PC-9 (cell line): ENCODE measurements around the gene MICAL2. TPM values are rescaled to one million over a fixed set of nuclear protein-coding genes. Genes with fewer than 3 reads are reported as not detected.
A peak's percentile ranks its signal among the peaks of the same experiment; 100 is the strongest.

Experiments used
- BruUV-seq: library from RNA; stranded (reverse); fragments of 400-500 nt; replicated peaks from 2 replicates; lab custom pipeline; 2021; lab: Mats Ljungman, UMichigan
- CTCF ChIA-PET: fragments of 300-600 bp; sonication (Branson Sonifier 250); formaldehyde crosslinking; loops from one replicate; lab custom pipeline; 2022; ENCODE audit warnings: antibody characterized with exemption; lab: Charles Lee
- POLR2A ChIA-PET: fragments of 300-600 bp; sonication (Branson Sonifier 250); formaldehyde crosslinking; loops from one replicate; lab custom pipeline; 2022; ENCODE audit warnings: antibody characterized with exemption; ENCODE audit not compliant: unreplicated experiment; lab: Charles Lee
- DNase-seq, 2 experiments: peaks; one replicate each; pipeline versions ENCODE4 v3.0.0 to v3.0.0-alpha.2; 2015 to 2022; ENCODE audit warnings: mixed read lengths in 1 of 2
- H2AFZ ChIP-seq: fragments of 200-600 bp; sonication (generic); 2 replicates; pipeline ENCODE4 v1.8.1; 2017; ENCODE audit warnings: antibody characterized with exemption
- H3F3A ChIP-seq: fragments of 200-600 bp; sonication (generic); 2 replicates; pipeline ENCODE4 v1.8.1; 2017; ENCODE audit warnings: antibody characterized with exemption, mild to moderate bottlenecking, low read depth; ENCODE audit not compliant: insufficient read depth
- H3K27ac ChIP-seq: fragments of 200-600 bp; sonication (generic); 2 replicates; pipeline ENCODE4 v1.6.1; 2016; ENCODE audit warnings: mixed run types
- H3K27me3 ChIP-seq: fragments of 200-600 bp; sonication (generic); 2 replicates; pipeline ENCODE4 v1.6.1; 2016; ENCODE audit warnings: low read depth, mixed run types; ENCODE audit not compliant: insufficient read depth
- H3K36me3 ChIP-seq: fragments of 200-600 bp; sonication (generic); 2 replicates; pipeline ENCODE4 v1.6.1; 2016; ENCODE audit warnings: low read depth, mixed run types
- H3K4me1 ChIP-seq: fragments of 200-600 bp; sonication (generic); replicated peaks from 2 replicates; pipeline ENCODE4 v1.6.1; 2016; ENCODE audit warnings: mixed run types; ENCODE audit not compliant: insufficient read depth
- H3K4me2 ChIP-seq: fragments of 200-600 bp; sonication (generic); 2 replicates; pipeline ENCODE4 v1.6.1; 2017; ENCODE audit warnings: mixed run types
- H3K4me3 ChIP-seq: fragments of 200-600 bp; sonication (generic); 2 replicates; pipeline ENCODE4 v1.6.1; 2016; ENCODE audit warnings: mixed run types
- H3K79me2 ChIP-seq: fragments of 200-600 bp; sonication (generic); 2 replicates; pipeline ENCODE4 v1.6.1; 2017; ENCODE audit warnings: low read depth, mixed run types
- H3K9me2 ChIP-seq: fragments of 200-600 bp; sonication (generic); 2 replicates; pipeline ENCODE4 v1.8.1; 2017; ENCODE audit warnings: mild to moderate bottlenecking; ENCODE audit not compliant: insufficient read depth
- H3K9me3 ChIP-seq: fragments of 200-600 bp; sonication (generic); 2 replicates; pipeline ENCODE4 v1.8.1; 2016; ENCODE audit warnings: low read depth; ENCODE audit not compliant: insufficient read depth
- H4K20me1 ChIP-seq: fragments of 200-600 bp; sonication (generic); 2 replicates; pipeline ENCODE4 v1.8.1; 2017; ENCODE audit not compliant: insufficient read depth
- CTCF ChIP-seq: fragments of 200-600 bp; sonication (generic); conservative IDR thresholded peaks from 2 replicates; pipeline ENCODE4 v1.6.1; 2017; ENCODE audit warnings: mixed run types, antibody characterized with exemption, mild to moderate bottlenecking, moderate library complexity
- EZH2 ChIP-seq: fragments of 200-600 bp; sonication (generic); IDR thresholded peaks from 2 replicates; pipeline ENCODE4 v1.8.0; 2017; ENCODE audit warnings: antibody characterized with exemption, low read depth
- intact Hi-C: fragments of 100-400 bp; cut with micrococcal nuclease; formaldehyde crosslinking; loops from one replicate; pipeline ENCODE4 v1.10.0; 2022; ENCODE audit not compliant: unreplicated experiment
- total RNA-seq: library from RNA; stranded (reverse); gene quantifications from 2 replicates; pipeline ENCODE4 v1.2.3, GENCODE V29; 2021

MICAL2 gene
- total RNA-seq, 1 experiment from 2014 or later = 32.4 TPM

DNA sequence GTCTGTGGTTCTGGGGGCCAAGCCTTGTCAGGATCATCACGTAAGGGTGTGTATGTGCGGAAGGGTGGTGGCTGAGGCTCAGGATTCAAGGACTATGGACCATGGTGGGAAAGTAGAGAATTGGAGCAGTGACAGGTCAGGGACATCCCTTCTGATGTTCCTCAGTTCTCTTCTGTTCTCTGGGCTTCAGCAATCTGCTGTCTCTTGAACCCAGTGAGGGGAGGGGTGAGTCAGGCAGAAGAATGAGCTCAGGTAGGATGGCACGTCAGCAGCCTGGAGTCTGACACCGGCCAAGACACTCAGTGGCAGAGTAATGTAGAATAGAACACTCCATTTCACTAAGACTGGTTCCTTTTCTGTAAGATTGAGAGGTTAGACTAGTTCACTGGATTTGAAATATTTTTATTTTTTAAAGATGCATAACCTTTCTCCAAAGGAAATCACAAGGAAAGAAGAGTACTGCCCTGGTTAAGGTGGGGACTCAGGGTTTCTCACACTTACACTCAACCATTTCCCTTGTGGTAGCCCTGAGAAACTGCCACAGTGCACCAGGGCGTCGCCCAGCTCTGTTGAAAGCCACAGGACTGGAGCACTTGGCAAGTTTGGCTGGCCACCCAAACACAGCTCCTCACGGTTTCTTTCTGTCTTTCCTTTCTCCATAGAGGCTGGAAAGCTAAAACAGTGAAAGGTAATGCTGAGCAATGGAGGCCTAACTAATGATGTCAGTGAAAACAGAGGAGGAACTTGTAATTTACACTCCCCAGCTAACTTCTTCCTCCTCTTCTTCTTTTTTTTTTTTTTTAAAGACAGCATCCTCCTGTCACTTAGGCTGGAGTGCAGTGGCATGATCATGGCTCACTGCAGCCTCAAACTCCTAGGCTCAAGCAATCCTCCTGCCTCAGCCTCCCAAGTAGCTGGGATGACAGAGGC, 23.1 kb upstream of the MICAL2 start:
- Histone ChIP-seq H4K20me1 (no peaks in the 10 kb centered on the region), H3K27me3 (no peaks in the 10 kb centered on the region), H3K36me3 (no peaks in the 10 kb centered on the region), H3K4me1 (peaks cover 78% of the 10 kb centered on the region), H3K4me3 (peak overlapping the region; percentile 53), H3F3A (peaks cover 85% of the 10 kb centered on the region), H3K9me3 (no peaks in the 10 kb centered on the region), H3K79me2 (peaks cover 5% of the 10 kb centered on the region; the same call in 1 of the 2 replicates), H3K27ac (peak overlapping the region; percentile 100), H3K9me2 (no peaks in the 10 kb centered on the region), H2AFZ (no peak overlapping the region), H3K4me2 (peak overlapping the region; percentile 81)
- peak; percentile 19; the same call in 1 of the 2 replicates for TF ChIP-seq CTCF
- TF ChIP-seq EZH2 = no peak
- ChIA-PET POLR2A (interaction anchor here (0.6 to 1.5 kb wide), 7 partner anchors 20 to 704 kb away, joined by 3 to 21 read pairs (median 7); no protein-coding TSS in a partner anchor), CTCF (interaction anchor here (0.6 to 1.4 kb wide), 5 partner anchors 21 to 243 kb away, joined by 3 to 13 read pairs (median 4); no protein-coding TSS in a partner anchor)
- intact Hi-C loops = loop anchor here (2.0 to 10.0 kb wide), 5 partner anchors 21 to 1423 kb away; no protein-coding TSS in a partner anchor
- TSS peak; percentile 75 for BruUV-seq
- peak; percentile 33 to 72 for DNase-seq

DNA sequence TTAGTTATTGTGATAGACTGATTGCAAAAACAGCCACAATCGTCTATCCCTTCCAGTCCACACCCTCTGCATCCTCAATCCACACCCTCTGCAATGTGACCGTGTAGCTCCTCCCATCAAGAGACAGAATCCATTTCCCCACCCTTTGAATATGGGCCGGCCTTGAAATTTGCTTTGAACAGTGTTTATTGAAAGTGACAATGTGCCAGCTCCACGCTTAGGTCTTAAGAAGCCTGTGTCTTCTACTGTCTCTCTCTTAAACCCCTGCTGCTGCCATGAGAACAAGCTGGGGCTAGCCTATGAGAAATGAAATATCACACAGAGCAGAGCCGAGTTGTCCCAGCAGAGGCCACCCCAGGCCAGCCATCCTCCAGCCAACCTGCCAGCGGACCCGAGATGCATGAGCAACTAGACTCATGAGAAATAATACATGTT, 22.3 kb upstream of the MICAL2 start:
- Histone ChIP-seq H3K4me1 (peaks cover 85% of the 10 kb centered on the region), H3K9me2 (no peaks in the 10 kb centered on the region), H3K4me2 (peak overlapping the region; percentile 81), H3K36me3 (no peaks in the 10 kb centered on the region), H3K79me2 (peaks cover 5% of the 10 kb centered on the region; the same call in 1 of the 2 replicates), H3F3A (peaks cover 86% of the 10 kb centered on the region), H3K4me3 (peak overlapping the region; percentile 53; the same call in 1 of the 2 replicates), H2AFZ (no peak overlapping the region), H4K20me1 (no peaks in the 10 kb centered on the region), H3K27me3 (no peaks in the 10 kb centered on the region), H3K9me3 (no peaks in the 10 kb centered on the region), H3K27ac (peak overlapping the region; percentile 100)
- DNase-seq = peak; percentile 13 to 63
- POLR2A ChIA-PET = interaction anchor here (0.6 to 1.3 kb wide), 3 partner anchors 22 to 74 kb away, joined by 4 to 13 read pairs (median 7); no protein-coding TSS in a partner anchor
- CTCF ChIA-PET = interaction anchor here (0.6 to 1.3 kb wide), 3 partner anchors 76 to 242 kb away, joined by 3 to 13 read pairs (median 4); no protein-coding TSS in a partner anchor
- TF ChIP-seq EZH2 (no peak), CTCF (no peak)
- intact Hi-C loops = loop anchor here (5.0 to 10.0 kb wide), 3 partner anchors 159 to 1423 kb away; no protein-coding TSS in a partner anchor
- BruUV-seq = no TSS peak

GRCh38 chr11:12088531-12088930, 21.9 kb upstream of the MICAL2 start:
- intact Hi-C loops = loop anchor here (5.0 to 10.0 kb wide), 3 partner anchors 159 to 1424 kb away; no protein-coding TSS in a partner anchor
- Histone ChIP-seq H3K36me3 (no peaks in the 10 kb centered on the region), H3F3A (peaks cover 83% of the 10 kb centered on the region), H4K20me1 (no peaks in the 10 kb centered on the region), H3K4me1 (peaks cover 86% of the 10 kb centered on the region), H3K79me2 (peaks cover 5% of the 10 kb centered on the region; the same call in 1 of the 2 replicates), H3K27ac (peak overlapping the region; percentile 100), H2AFZ (no peak overlapping the region), H3K4me3 (no peak overlapping the region; the same call in 1 of the 2 replicates), H3K9me3 (no peaks in the 10 kb centered on the region), H3K4me2 (peak overlapping the region; percentile 81), H3K27me3 (no peaks in the 10 kb centered on the region), H3K9me2 (no peaks in the 10 kb centered on the region)
- no TSS peak for BruUV-seq
- DNase-seq = no peak
- POLR2A ChIA-PET = interaction anchor here (0.6 to 1.3 kb wide), 2 partner anchors 22 to 74 kb away, joined by 4 to 7 read pairs; no protein-coding TSS in a partner anchor
- no peak for TF ChIP-seq CTCF
- no peak for TF ChIP-seq EZH2
- CTCF ChIA-PET = interaction anchor here (1.0 kb wide), 1 partner anchor 94 kb away, joined by 3 read pairs; no protein-coding TSS in a partner anchor
